A549 treated with AZD2906 at 1 μM for 4 hours (cell line): ENCODE measurements around the gene PCDHA8. TPM values are rescaled to one million over a fixed set of nuclear protein-coding genes. Genes with fewer than 3 reads are reported as not detected.

Experiments
- total RNA-seq: library from RNA; stranded (reverse); fragments of 200-300 nt; extraction: Qiagen RNA extraction; gene quantifications from 5 replicates; pipeline ENCODE4 v1.2.3, GENCODE V29; 2022

PCDHA8 gene
- total RNA-seq = 0.02 to 0.09 TPM (median 0.07 TPM) in 5 replicates

DNA sequence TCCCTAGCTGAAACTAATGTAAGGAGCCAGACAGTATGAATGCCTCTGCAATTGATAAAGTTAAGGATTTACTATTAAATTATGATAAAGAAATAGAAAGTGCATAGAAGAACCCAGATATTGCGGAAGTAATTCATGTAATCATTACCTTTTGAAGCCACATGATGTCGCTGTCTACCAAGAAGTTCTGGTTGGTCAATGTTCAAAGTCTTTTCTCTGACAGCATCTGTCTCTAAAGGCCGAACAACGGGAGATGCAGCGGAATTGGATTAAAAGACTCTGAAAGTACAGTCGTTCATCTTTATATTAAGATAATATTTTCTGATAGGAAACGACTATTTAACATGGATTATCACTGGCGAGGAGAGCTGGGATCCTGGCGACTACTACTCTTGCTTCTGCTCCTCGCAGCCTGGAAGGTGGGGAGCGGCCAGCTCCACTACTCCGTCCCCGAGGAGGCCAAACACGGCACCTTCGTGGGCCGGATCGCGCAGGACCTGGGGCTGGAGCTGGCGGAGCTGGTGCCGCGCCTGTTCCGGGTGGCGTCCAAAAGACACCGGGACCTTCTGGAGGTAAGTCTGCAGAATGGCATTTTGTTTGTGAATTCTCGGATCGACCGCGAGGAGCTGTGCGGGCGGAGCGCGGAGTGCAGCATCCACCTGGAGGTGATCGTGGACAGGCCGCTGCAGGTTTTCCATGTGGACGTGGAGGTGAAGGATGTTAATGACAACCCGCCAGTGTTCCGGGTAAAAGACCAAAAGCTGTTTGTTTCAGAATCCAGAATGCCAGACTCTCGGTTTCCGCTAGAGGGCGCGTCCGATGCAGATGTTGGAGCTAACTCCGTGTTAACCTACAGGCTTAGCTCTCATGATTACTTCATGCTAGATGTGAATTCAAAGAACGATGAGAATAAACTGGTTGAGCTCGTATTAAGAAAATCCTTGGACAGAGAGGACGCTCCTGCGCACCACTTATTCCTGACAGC lies at the start of gene PCDHA8:
TSS of gene PCDHA8 (plus strand) at position 210 of the 985 bp plus-strand sequence. CDS start at position 345, 135 bp downstream.

DNA sequence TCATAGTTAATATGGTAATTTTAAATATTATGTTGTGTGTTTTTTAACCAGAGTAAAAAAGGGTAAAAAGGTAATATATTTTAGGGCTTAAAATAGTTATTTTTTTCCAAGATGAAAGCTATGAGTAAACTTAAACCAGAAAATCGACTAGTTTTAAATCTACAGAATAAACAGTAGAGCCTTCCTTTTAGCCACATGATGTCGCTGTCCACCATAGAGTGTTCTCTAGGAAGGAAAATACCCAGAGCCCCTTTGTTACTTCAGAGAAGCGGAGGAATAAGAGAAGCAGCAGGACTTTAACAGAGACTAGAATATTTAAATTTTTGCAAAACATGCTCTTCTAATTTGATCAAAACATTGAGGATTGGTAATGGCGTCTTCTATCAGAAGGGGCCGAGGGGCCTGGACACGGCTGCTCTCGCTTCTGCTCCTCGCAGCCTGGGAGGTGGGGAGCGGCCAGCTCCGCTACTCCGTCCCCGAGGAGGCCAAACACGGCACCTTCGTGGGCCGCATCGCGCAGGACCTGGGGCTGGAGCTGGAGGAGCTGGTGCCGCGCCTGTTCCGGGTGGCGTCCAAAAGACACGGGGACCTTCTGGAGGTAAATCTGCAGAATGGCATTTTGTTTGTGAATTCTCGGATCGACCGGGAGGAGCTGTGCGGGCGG lies 46.3 kb upstream of the PCDHA8 start, which contains the start of gene PCDHA2:
TSS of gene PCDHA2 (plus strand) at position 258 of the 664 bp plus-strand sequence.

GRCh38 chr5:140800816-140801493 lies 40.0 kb upstream of the PCDHA8 start, which contains the start of gene PCDHA3:
Gene PCDHA3, plus strand, starts transcription at chr5:140801057.

DNA sequence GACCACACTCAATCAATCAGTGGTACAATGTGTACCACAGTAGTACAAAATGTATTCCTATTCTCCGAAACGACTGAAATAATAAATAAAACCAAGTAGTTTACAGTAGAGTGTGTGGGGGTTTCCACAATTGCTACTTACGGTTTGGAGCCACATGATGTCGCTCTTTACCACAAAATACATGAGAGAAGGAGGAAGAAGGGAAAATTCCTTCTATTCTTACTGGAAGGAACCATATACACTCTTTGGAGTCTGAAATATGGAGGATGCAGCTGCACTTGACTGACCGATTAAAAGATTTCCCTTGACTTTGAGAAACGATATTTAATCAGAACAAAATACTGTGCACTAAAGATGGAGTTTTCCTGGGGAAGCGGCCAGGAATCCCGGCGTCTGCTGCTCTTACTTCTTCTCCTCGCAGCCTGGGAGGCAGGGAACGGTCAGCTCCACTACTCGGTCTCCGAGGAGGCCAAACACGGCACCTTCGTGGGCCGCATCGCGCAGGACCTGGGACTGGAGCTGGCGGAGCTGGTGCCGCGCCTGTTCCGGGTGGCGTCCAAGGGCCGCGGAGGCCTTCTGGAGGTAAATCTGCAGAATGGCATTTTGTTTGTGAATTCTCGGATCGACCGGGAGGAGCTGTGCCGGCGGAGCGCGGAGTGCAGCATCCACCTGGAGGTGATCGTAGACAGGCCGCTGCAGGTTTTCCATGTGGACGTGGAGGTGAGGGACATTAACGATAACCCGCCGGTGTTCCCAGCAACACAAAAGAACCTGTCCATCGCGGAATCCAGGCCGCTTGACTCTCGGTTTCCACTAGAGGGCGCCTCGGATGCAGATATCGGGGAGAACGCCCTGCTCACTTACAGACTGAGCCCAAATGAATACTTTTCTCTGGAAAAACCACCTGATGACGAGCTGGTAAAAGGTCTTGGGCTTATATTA lies 33.9 kb upstream of the PCDHA8 start, which contains the start of gene PCDHA4:
TSS of gene PCDHA4 (plus strand) at position 235 of the 942 bp plus-strand sequence.

DNA sequence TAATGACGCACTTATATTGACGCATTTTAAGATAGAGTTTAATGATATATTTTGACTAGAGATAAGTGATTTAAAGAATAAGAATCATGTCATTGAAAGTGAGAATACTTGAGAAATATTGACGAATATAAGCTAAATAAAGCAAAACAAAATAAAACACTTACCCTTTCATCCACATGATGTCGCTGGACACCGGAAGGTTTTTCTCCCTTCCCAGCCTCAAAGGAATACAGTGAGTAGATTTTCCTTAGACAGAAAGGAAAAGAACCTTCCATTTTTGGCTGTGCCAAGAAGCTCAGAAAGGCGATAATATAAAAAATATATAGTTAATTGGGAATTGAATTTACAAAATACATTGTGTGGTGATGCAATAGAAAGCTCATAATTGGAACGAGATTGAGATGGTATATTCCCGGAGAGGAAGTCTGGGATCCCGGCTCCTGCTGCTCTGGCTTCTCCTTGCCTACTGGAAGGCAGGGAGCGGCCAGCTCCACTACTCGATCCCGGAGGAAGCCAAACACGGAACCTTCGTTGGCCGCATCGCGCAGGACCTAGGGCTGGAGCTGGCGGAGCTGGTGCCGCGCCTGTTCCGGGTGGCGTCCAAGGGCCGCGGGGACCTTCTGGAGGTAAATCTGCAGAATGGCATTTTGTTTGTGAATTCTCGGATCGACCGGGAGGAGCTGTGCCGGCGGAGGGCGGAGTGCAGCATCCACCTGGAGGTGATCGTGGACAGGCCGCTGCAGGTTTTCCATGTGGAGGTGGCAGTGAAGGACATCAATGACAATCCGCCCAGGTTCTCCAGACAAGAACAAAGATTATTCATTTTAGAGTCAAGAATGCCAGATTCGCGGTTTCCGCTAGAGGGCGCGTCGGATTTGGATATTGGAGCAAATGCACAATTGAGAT lies 19.4 kb upstream of the PCDHA8 start, which contains the start of gene PCDHA5:
TSS of gene PCDHA5 (plus strand) at position 239 of the 906 bp plus-strand sequence.

DNA sequence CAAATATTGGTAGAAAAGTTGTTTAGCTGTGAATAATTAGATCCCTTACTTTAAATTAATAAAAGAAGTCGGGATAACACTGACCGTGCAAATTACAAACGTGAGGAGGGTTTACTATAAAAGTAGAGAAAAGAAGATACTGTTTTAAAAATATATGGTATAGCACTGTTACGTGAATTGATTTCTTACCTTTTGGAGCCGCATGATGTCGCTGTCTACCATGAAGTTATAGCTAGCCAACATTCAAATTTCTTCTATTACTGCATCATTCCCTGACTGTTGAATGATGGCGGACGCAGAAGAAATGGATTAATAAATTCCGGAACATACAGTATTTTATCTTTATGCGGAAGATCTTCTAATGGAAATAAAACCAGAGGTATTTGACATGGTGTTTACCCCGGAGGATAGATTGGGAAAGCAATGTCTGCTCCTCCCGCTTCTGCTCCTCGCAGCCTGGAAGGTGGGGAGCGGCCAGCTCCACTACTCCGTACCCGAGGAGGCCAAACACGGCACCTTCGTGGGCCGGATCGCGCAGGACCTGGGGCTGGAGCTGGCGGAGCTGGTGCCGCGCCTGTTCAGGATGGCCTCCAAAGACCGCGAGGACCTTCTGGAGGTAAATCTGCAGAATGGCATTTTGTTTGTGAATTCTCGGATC lies 13.2 kb upstream of the PCDHA8 start, which contains the start of gene PCDHA6:
TSS of gene PCDHA6 (plus strand) at position 257 of the 658 bp plus-strand sequence. CDS start at position 389, 132 bp downstream.

GRCh38 chr5:140833993-140834392 lies 7.0 kb upstream of the PCDHA8 start, which contains the start of gene PCDHA7:
Gene PCDHA7, plus strand, starts transcription at chr5:140834269. Its CDS starts 115 bp downstream, at chr5:140834384.

DNA sequence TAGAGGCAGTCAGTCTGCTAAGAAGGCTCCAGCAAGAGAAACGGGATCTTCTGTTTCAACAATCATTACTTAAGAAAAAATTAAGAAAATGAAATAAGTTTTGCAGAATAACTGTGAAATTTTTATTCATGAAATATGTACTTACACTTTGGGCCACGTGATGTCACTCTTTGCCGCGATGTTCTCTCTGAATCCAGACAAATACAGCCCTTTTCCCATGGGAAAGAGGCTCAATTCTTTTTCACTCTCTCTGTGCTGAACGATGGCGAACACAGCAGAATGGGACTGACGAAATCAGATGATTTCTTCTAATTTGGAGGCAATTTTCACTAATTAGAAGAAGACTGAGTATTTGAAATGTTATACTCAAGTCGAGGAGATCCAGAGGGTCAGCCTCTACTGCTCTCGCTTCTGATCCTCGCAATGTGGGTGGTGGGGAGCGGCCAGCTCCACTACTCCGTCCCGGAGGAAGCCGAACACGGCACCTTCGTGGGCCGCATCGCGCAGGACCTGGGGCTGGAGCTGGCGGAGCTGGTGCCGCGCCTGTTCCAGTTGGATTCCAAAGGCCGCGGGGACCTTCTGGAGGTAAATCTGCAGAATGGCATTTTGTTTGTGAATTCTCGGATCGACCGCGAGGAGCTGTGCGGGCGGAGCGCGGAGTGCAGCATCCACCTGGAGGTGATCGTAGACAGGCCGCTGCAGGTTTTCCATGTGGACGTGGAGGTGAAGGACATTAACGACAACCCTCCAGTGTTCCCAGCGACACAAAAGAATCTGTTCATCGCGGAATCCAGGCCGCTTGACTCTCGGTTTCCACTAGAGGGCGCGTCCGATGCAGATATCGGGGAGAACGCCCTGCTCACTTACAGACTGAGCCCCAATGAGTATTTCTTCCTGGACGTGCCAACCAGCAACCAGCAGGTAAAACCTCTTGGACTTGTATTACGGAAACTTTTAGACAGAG lies 7.4 kb downstream of the PCDHA8 start, which contains the start of gene PCDHA9:
TSS of gene PCDHA9 (plus strand) at position 244 of the 964 bp plus-strand sequence. CDS start at position 358, 114 bp downstream.

GRCh38 chr5:140855772-140856674 lies 15.0 kb downstream of the PCDHA8 start, which contains the start of gene PCDHA10:
Gene PCDHA10, plus strand, starts transcription at chr5:140855897. Its CDS starts 152 bp downstream, at chr5:140856049.

GRCh38 chr5:140868721-140869554 lies 28.0 kb downstream of the PCDHA8 start, which contains the start of gene PCDHA11:
Gene PCDHA11, plus strand, starts transcription at chr5:140868957. Its CDS starts 147 bp downstream, at chr5:140869104.

DNA sequence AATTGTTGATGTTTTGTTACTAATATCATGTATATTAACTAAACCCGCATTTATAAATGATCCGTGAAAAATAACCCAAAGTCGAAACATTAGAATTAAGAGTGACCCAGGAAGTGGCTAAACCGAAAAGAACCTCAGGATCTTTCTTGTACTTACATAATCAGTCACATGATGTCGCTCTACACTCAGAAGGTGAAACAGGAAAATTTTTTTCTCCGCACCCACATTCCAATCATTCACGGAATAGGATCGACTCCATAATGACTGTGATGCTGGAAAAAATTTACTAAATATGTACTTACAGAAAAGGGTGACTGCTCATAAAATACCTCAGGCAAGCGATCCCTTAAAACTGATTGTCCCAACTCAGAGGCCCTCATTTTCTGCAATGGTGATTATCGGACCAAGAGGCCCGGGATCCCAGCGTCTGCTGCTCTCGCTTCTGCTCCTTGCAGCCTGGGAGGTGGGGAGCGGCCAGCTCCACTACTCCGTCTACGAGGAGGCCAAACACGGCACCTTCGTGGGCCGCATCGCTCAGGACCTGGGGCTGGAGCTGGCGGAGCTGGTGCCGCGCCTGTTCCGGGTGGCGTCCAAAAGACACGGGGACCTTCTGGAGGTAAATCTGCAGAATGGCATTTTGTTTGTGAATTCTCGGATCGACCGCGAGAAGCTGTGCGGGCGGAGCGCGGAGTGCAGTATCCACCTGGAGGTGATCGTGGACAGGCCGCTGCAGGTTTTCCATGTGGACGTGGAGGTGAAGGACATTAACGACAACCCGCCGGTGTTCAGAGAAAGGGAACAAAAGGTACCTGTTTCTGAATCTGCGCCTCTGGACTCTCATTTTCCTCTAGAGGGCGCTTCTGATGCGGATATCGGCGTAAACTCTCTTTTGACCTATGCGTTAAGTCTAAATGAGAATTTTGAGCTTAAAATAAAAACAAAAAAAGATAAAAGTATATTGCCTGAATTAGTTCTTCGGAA lies 34.4 kb downstream of the PCDHA8 start, which contains the start of gene PCDHA12:
TSS of gene PCDHA12 (plus strand) at position 224 of the 981 bp plus-strand sequence. CDS start at position 389, 165 bp downstream.

GRCh38 chr5:140881889-140882590 lies 41.1 kb downstream of the PCDHA8 start, which contains the start of gene PCDHA13:
Gene PCDHA13, plus strand, starts transcription at chr5:140882124. Its CDS starts 145 bp downstream, at chr5:140882269.

